ENCODE measurements around the gene ATP2A1. TPM values are rescaled to one million over a fixed set of nuclear protein-coding genes. Genes with fewer than 3 reads are reported as not detected.

Gene ATP2A1
- total RNA-seq, 1 experiment from 2014 or later = 10.3 TPM

- H3K9ac ChIP-seq (ENCODE audit: low read length) = no peak overlapping the region
- CTCF ChIA-PET = interaction anchor here (0.6 to 1.3 kb wide), 3 partner anchors 9 to 76 kb away, joined by 3 to 5 read pairs (median 4); partner anchors contain the start of gene TUFM
Measured at GRCh38 chr16:28865001-28865688, 13.1 kb upstream of the ATP2A1 start.

GRCh38 chr16:28865722-28866453 is 12.4 kb upstream of the ATP2A1 start:
- Histone ChIP-seq H4K20me1 (ENCODE audit: insufficient read depth) (no peaks in the 10 kb centered on the region), H3K4me2 (ENCODE audit: low read length) (no peak overlapping the region), H3K4me1 (ENCODE audit: control insufficient read depth in 1 of 2, insufficient read depth in 2 of 2, low read length in 2 of 2) (peaks cover 16 to 21% of the 10 kb centered on the region in 2 experiments), H2AFZ (ENCODE audit: low read depth, low read length, poor library complexity, severe bottlenecking) (no peak overlapping the region), H3K36me3 (ENCODE audit: control insufficient read depth in 1 of 2, insufficient read depth in 2 of 2, low read length in 2 of 2) (peaks cover 21 to 22% of the 10 kb centered on the region in 2 experiments), H3K4me3 (replicated peaks in 1 of 2; ENCODE audit: low read depth in 1 of 2, low read length in 2 of 2) (no peak overlapping the region), H3K27ac (ENCODE audit: low read depth, low read length) (no peak overlapping the region), H3K9me2 (ENCODE audit: insufficient read depth) (no peaks in the 10 kb centered on the region), H3K79me2 (ENCODE audit: insufficient read depth, low read length) (peaks cover 52% of the 10 kb centered on the region), H3K27me3 (ENCODE audit: insufficient read depth, low read length) (no peaks in the 10 kb centered on the region), H3K9ac (ENCODE audit: low read length) (no peak overlapping the region), H3K9me3 (ENCODE audit: control insufficient read depth in 1 of 2, insufficient read depth in 1 of 2, low read depth in 1 of 2, low read length in 2 of 2) (no peaks in the 10 kb centered on the region)
- no TSS peak for BruUV-seq (replicated peaks)
- POLR2A ChIA-PET = interaction anchor here (1.2 kb wide), 1 partner anchor 13 kb away, joined by 3 read pairs; no protein-coding TSS in a partner anchor
- RAD21 ChIA-PET (ENCODE audit: low non-redundant PET in 1 of 2, low total read pairs in 2 of 2, uncharacterized antibody in 2 of 2, unreplicated experiment in 2 of 2) = no interaction called here
- intact Hi-C loops (cut with micrococcal nuclease) = no loop called here
- DNase-seq (ENCODE audit: low read depth, low spot score) (no peak), ATAC-seq (no peak)
- CTCF ChIA-PET = no interaction called here
- TF ChIP-seq SRF (IDR thresholded peaks at IDR 0.05; ENCODE audit: low read depth) = no peak
- no peak for TF ChIP-seq MAX (IDR thresholded peaks at IDR 0.05)
- TF ChIP-seq ELF1 (IDR thresholded peaks at IDR 0.05; ENCODE audit: borderline replicate concordance, low read depth) = no peak
- TF ChIP-seq POLR2AphosphoS5 (IDR thresholded peaks at IDR 0.05; ENCODE audit: low read depth, low read length) = no peak
- no peak for TF ChIP-seq ZFX (IDR thresholded peaks at IDR 0.05)
- TF ChIP-seq POLR2A (IDR thresholded peaks at IDR 0.05; ENCODE audit: borderline replicate concordance, extremely low read depth, insufficient read depth, insufficient read length) = no peak
- TF ChIP-seq CEBPB (IDR thresholded peaks at IDR 0.05; ENCODE audit: low read depth) = no peak
- no peak for TF ChIP-seq EZH2phosphoT487 (IDR thresholded peaks at IDR 0.05; ENCODE audit: borderline replicate concordance)
- no peak for TF ChIP-seq CTCF (IDR thresholded peaks at IDR 0.05 in 2 of 3, conservative IDR thresholded peaks at IDR 0.05 in 1 of 3; ENCODE audit: borderline replicate concordance in 1 of 3, insufficient read depth in 1 of 3, low read depth in 2 of 3, low read length in 2 of 3)

More at GRCh38 chr16:28865001-28865688, 13.1 kb upstream of the ATP2A1 start:
- Histone ChIP-seq H3K9me3 (ENCODE audit: control insufficient read depth in 1 of 2, insufficient read depth in 1 of 2, low read depth in 1 of 2, low read length in 2 of 2) (no peaks in the 10 kb centered on the region), H3K79me2 (ENCODE audit: insufficient read depth, low read length) (peaks cover 52% of the 10 kb centered on the region), H3K4me3 (replicated peaks in 1 of 2; ENCODE audit: low read depth in 1 of 2, low read length in 2 of 2) (peak overlapping the region; percentile 94), H2AFZ (ENCODE audit: low read depth, low read length, poor library complexity, severe bottlenecking) (no peak overlapping the region), H3K27ac (ENCODE audit: low read depth, low read length) (no peak overlapping the region), H3K4me1 (ENCODE audit: control insufficient read depth in 1 of 2, insufficient read depth in 2 of 2, low read length in 2 of 2) (peaks cover 16 to 21% of the 10 kb centered on the region in 2 experiments), H4K20me1 (ENCODE audit: insufficient read depth) (no peaks in the 10 kb centered on the region), H3K4me2 (ENCODE audit: low read length) (peak overlapping the region; percentile 89), H3K27me3 (ENCODE audit: insufficient read depth, low read length) (no peaks in the 10 kb centered on the region), H3K36me3 (ENCODE audit: control insufficient read depth in 1 of 2, insufficient read depth in 2 of 2, low read length in 2 of 2) (peaks cover 17 to 20% of the 10 kb centered on the region in 2 experiments; a peak in 3 of 4 replicates), H3K9me2 (ENCODE audit: insufficient read depth) (no peaks in the 10 kb centered on the region)
- TF ChIP-seq YY1 (IDR thresholded peaks at IDR 0.05; ENCODE audit: extremely low read depth, insufficient replicate concordance, low read depth, low read length) (no peak), RAD21 (IDR thresholded peaks at IDR 0.05; ENCODE audit: low read depth) (no peak), EZH2 (IDR thresholded peaks at IDR 0.05) (no peak), EZH2phosphoT487 (IDR thresholded peaks at IDR 0.05; ENCODE audit: borderline replicate concordance) (no peak), SP1 (IDR thresholded peaks at IDR 0.05; ENCODE audit: low read depth) (no peak), POLR2A (IDR thresholded peaks at IDR 0.05; ENCODE audit: borderline replicate concordance, extremely low read depth, insufficient read depth, insufficient read length) (no peak), ATF3 (IDR thresholded peaks at IDR 0.05) (no peak)
- ATAC-seq = no peak
- no peak for DNase-seq (ENCODE audit: low read depth, low spot score)
- RAD21 ChIA-PET (ENCODE audit: low non-redundant PET in 1 of 2, low total read pairs in 2 of 2, uncharacterized antibody in 2 of 2, unreplicated experiment in 2 of 2) = no interaction called here
- POLR2A ChIA-PET = interaction anchor here (1.2 kb wide), 1 partner anchor 14 kb away, joined by 3 read pairs; no protein-coding TSS in a partner anchor
- intact Hi-C loops (cut with micrococcal nuclease) = no loop called here
- BruUV-seq (replicated peaks) = no TSS peak

Measured in HCT116 (cell line).